NCI-H1694 (cell line): ENCODE measurements around the gene LRRTM3.

Source experiments
- DNase-seq: peaks from one replicate; lab custom pipeline; 2025; lab: John Stamatoyannopoulos, UW

The LRRTM3 gene

GRCh38 chr10:67022099-67022498 lies 96.3 kb downstream of the LRRTM3 start:
- DNase-seq, result no peak

GRCh38 chr10:67033878-67034277 lies 108.0 kb downstream of the LRRTM3 start:
- DNase-seq, result no peak

GRCh38 chr10:67036808-67037207 lies 111.0 kb downstream of the LRRTM3 start:
- DNase-seq, result no peak

GRCh38 chr10:67043041-67043440 lies 117.2 kb downstream of the LRRTM3 start:
- no peak for DNase-seq

- no peak for DNase-seq
Observed at GRCh38 chr10:67045404-67045803, 119.6 kb downstream of the LRRTM3 start.

- no peak for DNase-seq
Observed at GRCh38 chr10:67046507-67046906, 120.7 kb downstream of the LRRTM3 start.

GRCh38 chr10:67049988-67050387 lies 124.2 kb downstream of the LRRTM3 start:
- no peak for DNase-seq

GRCh38 chr10:67050415-67050814 lies 124.6 kb downstream of the LRRTM3 start:
- no peak for DNase-seq

- DNase-seq, result no peak
Observed at GRCh38 chr10:67072654-67073053, 146.8 kb downstream of the LRRTM3 start.

GRCh38 chr10:67075491-67075971 lies 149.7 kb downstream of the LRRTM3 start:
- no peak for DNase-seq

- no peak for DNase-seq
Observed at GRCh38 chr10:67076144-67076543, 150.3 kb downstream of the LRRTM3 start.

- no peak for DNase-seq
Observed at GRCh38 chr10:67077376-67077775, 151.5 kb downstream of the LRRTM3 start.

- DNase-seq, result no peak
Observed at GRCh38 chr10:67079126-67079525, 153.3 kb downstream of the LRRTM3 start.

- no peak for DNase-seq
Observed at GRCh38 chr10:67086327-67087134, 160.7 kb downstream of the LRRTM3 start.

GRCh38 chr10:67087135-67087425 lies 161.2 kb downstream of the LRRTM3 start:
- DNase-seq, result no peak

GRCh38 chr10:67088036-67088435 lies 162.2 kb downstream of the LRRTM3 start:
- no peak for DNase-seq

- DNase-seq, result no peak
Observed at GRCh38 chr10:67095531-67095930, 169.7 kb downstream of the LRRTM3 start.

- DNase-seq, result no peak
Observed at GRCh38 chr10:67098461-67098860, 172.6 kb downstream of the LRRTM3 start.

- no peak for DNase-seq
Observed at GRCh38 chr10:67100951-67101350, 175.1 kb downstream of the LRRTM3 start.

- no peak for DNase-seq
Observed at GRCh38 chr10:67107670-67108069, 181.8 kb downstream of the LRRTM3 start.

- no peak for DNase-seq
Observed at GRCh38 chr10:67110286-67110685, 184.4 kb downstream of the LRRTM3 start.

GRCh38 chr10:67112765-67113164 lies 186.9 kb downstream of the LRRTM3 start:
- no peak for DNase-seq

GRCh38 chr10:67114945-67115344 lies 189.1 kb downstream of the LRRTM3 start:
- no peak for DNase-seq

- DNase-seq, result no peak
Observed at GRCh38 chr10:67115972-67116371, 190.1 kb downstream of the LRRTM3 start.
